NCI-H1417 (cell line): Measurements from ENCODE around the gene OTUD5.

Experiments
- DNase-seq, 3 experiments: peaks; one replicate each; lab custom pipeline; 2025; lab: John Stamatoyannopoulos, UW

The OTUD5 gene

DNA sequence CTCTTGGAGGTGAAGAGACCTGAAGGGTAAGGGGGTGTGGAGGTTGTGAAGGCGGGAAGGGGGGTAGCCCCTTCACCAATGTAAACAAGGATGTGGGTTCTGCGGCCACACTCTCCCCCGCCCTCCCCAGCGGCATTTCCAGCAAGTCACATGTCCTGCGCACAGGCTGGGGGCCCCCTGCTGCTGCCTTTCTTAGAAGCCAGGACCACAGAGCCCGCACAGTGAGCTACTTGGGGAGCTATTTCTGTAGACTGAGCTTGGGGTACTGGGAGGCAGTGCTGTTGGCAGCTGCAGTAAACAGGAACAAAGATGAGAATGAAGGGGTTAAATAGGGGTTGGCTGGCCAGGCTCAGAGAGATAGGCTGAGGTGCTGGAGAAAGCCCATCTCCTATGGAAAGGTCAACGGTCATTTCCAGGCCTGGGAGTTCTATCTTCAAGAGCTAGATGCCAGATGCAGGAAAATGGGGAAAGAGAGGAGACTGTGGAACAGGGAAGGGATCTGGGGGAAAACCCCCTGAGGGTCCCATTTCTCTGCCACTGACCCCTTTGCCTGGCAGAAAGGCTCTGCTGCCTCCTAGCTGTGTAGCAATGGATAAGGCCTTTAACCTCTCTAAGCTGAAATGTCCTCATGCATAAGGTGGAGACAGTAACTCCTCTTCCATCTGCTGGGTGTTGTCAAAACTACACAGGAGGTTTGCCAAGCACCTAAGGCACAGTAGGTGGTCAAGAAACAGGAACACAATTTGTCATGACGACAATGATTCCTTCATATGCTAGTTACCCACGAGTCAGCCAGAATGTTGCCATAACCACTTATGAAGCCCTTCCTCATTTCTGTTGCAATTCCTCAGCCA lies 20.1 kb downstream of the OTUD5 start:
- DNase-seq: no peak

DNA sequence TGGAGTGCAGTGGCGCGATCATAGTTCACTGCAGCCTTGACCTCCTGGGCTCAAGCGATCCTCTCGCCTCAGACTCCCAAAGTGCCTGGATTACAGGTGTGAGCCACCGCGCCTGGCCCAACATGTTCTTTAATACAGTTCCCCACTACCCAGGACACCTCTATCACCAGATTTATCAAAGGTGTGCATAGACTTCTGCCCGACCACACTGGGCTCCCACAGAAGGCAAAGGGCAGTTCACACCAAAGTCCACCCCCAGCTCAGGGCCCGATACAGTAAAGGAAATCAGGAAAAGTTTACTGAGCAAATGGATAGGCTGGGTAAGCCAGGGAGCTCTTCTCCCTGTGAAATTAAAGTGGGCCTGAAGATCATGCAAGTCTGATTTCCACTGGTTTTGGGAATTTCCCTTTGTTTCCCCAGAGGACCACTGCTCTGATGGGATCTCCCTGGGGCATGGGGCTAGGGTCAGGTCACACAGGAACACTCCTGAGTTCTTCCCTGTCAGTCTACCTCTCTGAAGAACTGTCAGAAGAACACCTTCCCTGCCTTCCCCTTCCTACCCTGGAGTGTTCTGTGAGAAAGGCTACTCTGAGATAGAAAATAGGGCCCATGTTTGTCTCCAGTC lies 20.9 kb downstream of the OTUD5 start:
- DNase-seq: no peak

- no peak for DNase-seq
Observed at GRCh38 chrX:48935301-48935670, 22.1 kb downstream of the OTUD5 start.

- no peak for DNase-seq
Observed at GRCh38 chrX:48934581-48935300, 22.7 kb downstream of the OTUD5 start.

- no peak for DNase-seq
Observed at GRCh38 chrX:48933757-48934156, 23.6 kb downstream of the OTUD5 start.

- no peak for DNase-seq
Observed at GRCh38 chrX:48927736-48928382, 29.5 kb downstream of the OTUD5 start.

DNA sequence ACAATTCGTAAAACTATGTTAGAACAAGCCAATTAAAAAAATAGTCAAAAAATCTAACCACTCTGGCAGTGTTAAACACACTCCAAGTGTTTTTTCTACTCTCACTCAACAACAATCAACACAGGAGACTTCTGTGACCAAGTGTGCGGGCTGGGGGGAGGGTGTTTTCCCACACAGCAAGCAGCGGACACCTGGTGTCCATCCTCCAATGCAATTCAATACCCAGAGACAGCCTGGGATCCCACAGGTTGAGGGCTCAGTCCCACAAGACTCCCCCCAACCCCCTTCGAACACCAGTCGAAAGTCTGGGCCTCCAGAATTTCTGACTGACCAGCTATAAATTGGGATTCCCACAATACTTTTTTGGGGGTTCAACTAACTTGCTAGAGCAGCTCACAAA lies 30.3 kb downstream of the OTUD5 start:
- DNase-seq: no peak

- no peak for DNase-seq
Observed at GRCh38 chrX:48924270-48924669, 33.1 kb downstream of the OTUD5 start.

DNA sequence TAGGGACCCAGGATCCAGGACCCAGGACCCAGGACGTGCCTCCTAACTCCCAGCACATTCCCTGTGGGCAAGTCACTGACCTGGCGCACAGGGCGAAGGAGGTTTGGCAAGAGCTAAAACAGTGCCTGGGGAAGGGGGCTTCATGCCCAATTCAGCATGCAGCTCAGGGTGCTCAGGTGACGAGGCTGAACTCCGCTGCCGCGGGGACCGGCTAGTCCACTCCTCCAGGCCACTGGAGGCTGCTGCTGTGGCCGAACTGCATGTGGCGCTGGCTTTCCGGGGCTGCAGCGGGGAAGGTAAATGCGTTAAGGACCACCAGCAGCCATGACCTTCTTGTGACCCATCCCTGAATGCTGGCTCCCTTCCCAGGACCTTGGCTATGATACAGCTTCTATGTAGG lies 33.6 kb downstream of the OTUD5 start:
- no peak for DNase-seq

- DNase-seq: no peak
Observed at GRCh38 chrX:48920718-48921104, 36.7 kb downstream of the OTUD5 start.

DNA sequence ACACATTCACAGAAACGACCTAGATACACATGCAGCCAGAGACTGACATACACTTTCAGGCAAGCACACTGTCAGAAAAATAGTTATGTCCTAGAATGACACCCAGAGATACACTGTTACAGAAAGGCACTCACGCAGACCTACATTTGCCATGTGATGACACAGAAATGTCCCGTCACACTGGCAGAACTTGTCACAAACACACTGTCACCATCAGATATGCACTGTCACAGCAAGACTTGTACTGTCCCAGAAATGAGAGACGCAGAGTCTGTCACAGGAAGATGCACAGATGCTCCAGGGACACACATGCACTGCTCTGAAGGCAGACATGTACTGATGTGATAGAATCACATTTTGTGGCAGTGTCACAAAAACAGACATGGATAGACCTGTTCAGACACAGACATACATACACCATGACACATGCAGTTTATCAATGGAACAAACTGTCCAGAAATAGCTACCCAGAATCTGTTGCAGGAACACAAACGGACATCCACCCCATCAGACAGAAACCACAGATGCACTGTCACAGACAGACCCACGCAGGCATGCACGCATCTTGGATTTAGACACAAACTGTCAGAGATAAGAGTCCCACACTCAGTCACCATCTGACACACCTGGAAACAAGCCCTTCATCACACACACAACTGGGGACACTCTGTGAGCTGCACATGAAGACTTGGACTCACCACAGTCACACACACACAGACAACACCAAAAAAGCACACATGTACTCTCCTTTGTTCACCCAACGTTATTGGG lies 37.3 kb downstream of the OTUD5 start:
- DNase-seq: no peak

DNA sequence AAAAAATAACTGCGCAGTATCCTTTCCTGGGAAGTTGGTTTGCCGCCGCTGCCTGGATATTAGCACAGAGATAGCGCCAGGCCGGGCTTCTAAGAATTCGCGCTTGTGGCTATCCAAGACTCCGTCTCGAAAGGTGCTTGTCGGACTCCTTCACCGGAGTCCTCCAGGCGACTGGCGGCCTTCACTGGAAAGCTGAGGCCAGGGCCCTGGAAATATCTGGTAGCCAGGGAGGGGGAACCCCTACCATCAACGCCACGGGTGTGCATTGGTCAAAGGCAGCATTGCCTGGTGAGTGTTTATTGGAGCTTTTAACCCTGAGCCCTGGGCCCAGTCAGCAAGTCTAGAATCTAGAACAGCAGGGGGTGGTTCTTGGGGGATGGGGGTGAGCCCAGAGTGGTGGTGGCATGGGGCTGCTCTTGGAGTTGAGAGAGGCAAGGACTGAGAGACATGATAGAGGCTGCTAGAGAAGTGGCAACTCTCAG lies 38.0 kb downstream of the OTUD5 start:
- no peak for DNase-seq

DNA sequence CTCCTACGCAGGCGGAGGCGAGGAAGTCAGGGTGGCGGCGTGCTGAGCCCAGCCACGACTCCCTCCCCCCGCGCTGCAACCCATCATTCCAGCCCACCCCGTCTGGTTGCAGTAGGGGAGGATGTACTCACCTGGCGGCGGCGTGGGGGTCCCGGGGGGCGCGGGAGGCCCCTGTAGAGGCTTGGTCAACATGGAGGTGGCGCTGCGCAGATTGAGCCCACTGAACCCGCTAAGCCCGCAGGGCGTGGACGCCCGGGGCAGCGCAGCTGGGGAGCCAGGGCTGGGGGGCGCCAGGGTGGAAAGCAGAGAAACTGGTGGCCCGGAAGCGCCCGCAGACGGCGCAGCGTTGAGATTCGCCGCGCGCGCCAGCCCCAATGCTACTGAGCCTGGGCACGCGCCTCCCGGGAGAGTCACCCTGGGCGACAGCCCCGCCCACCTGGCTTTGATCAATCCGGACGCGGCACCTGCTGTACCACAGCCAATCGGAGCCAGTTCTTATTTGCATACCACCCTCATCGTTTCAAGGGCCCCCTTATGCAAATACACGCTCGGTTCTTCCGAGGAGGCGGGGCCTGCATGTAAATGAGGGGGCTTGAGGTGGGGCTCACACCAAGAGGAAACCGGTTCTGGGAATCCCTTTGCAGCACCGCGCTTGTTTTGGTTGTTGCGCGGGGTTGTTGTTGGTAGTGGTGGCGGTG lies 38.6 kb downstream of the OTUD5 start, which contains the start of gene PIM2:
PIM2 (minus strand) TSS at position 382 of the 698 bp plus-strand sequence; CDS start at position 192, 190 bp downstream.
- DNase-seq: peak; percentile 89 to 96 (median 92)

- peak in 1 of 3 experiments; percentile 29 for DNase-seq
Observed at GRCh38 chrX:48918301-48918642, 39.1 kb downstream of the OTUD5 start.

GRCh38 chrX:48917139-48918001 lies 40.0 kb downstream of the OTUD5 start:
- DNase-seq: peak; percentile 54 to 80 (median 72)

- no peak for DNase-seq
Observed at GRCh38 chrX:48914593-48915493, 42.6 kb downstream of the OTUD5 start.

GRCh38 chrX:48913605-48914366 lies 43.6 kb downstream of the OTUD5 start:
- DNase-seq: no peak
